ENCODE results near the gene FMNL1. TPM values are rescaled to one million over a fixed set of nuclear protein-coding genes. Genes with fewer than 3 reads are reported as not detected.

FMNL1 gene
- total RNA-seq, 1 donor from 2014 or later: 2.4 TPM

DNA sequence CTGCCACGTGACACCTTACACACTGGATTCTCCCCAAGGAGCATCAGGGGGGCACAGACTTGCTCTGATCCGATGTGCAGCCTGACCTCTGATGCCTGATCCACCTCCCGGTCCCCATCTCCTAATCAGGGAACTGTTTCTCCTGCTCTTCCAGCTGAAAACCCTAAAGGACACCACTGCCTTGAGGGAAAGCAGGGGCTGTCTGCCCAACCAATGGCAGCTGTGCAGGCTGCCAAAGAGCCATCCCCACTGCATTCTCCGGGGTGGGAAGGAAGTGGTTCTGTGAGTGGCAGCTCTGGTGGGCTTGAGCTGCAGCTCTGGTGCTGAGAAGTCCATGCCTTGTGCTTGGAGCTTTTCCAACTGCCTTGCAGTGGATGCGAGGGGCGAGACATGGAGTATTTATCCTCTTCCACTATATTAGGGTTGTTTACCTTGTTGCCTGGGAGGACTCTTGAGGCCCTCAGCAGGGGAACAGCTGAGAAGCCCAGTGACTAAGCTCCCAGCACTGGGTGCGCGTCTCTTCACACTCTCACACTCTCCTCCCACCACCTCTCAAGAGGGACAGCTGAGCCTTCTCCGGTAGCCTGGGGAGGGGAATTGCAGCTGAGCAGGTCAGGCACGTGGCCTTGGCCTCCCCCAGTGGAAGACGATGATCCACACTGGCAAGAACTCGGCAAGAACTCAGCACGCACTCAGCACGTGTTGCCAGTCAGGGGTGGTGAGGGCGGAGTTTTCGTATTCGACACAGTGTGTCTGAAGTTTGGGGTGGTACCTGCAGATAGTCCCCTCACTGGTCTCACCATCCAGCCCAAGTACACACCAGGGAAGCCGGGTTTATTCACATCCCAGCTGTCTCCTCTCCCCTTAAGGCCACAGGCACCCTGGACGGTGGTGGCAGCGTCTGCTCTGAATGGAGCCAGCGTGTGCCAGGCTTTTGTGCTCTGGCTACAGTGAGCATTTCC lies 61.3 kb downstream of the FMNL1 start:
- DNase-seq (ENCODE audit: low spot score): no peak
- Histone ChIP-seq H3K4me2 (no peak overlapping the region), H3K79me2 (ENCODE audit: low read depth) (no peaks in the 10 kb centered on the region), H3K36me3 (no peaks in the 10 kb centered on the region), H3K27me3 (no peaks in the 10 kb centered on the region), H3K27ac (no peak overlapping the region), H3K4me3 (no peak overlapping the region), H3K9ac (no peak overlapping the region), H4K20me1 (ENCODE audit: low read depth) (no peaks in the 10 kb centered on the region), H3K9me3 (ENCODE audit: low read depth) (no peaks in the 10 kb centered on the region), H3F3A (ENCODE audit: low read depth) (no peaks in the 10 kb centered on the region), H2AFZ (replicated peaks) (no peak overlapping the region), H3K4me1 (no peaks in the 10 kb centered on the region)
- Mint-ChIP-seq H3K27me3 (ENCODE audit: insufficient read depth, low read depth) (peaks cover 2% of the 10 kb centered on the region), H3K4me1 (peaks cover 2% of the 10 kb centered on the region), H3K9me3 (no peaks in the 10 kb centered on the region), H3K36me3 (peaks cover 17% of the 10 kb centered on the region), H3K27ac (no peak overlapping the region), H3K4me3 (no peak overlapping the region)
- no peak for TF ChIP-seq EZH2phosphoT487 (IDR thresholded peaks at IDR 0.05)
- TF ChIP-seq, protein P1, sequence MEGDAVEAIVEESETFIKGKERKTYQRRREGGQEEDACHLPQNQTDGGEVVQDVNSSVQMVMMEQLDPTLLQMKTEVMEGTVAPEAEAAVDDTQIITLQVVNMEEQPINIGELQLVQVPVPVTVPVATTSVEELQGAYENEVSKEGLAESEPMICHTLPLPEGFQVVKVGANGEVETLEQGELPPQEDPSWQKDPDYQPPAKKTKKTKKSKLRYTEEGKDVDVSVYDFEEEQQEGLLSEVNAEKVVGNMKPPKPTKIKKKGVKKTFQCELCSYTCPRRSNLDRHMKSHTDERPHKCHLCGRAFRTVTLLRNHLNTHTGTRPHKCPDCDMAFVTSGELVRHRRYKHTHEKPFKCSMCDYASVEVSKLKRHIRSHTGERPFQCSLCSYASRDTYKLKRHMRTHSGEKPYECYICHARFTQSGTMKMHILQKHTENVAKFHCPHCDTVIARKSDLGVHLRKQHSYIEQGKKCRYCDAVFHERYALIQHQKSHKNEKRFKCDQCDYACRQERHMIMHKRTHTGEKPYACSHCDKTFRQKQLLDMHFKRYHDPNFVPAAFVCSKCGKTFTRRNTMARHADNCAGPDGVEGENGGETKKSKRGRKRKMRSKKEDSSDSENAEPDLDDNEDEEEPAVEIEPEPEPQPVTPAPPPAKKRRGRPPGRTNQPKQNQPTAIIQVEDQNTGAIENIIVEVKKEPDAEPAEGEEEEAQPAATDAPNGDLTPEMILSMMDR (IDR thresholded peaks at IDR 0.05): no peak

DNA sequence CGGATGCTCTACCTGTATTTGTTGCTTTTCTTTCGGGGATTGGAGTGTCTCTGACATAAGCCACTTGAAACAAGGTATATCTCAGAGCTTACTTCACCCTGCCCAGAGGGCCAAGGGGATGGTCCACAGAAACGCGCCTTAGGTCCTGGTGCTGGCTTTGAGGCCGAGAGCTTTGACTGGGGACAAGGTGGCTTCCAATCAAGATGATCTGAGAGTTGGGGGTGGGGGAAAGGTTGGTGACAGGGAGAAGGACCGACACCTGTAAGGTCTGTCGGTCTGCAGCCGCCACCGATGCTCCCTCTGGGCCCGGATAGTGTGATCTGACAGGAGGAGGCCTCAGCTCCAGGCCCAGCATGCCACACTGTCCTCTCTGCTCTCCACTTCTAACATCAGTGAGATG lies 62.0 kb downstream of the FMNL1 start:
- peaks cover 17% of the 10 kb centered on the region for H3K36me3 Mint-ChIP-seq
- no peaks in the 10 kb centered on the region for H4K20me1 ChIP-seq (ENCODE audit: low read depth)
- H3K36me3 ChIP-seq: no peaks in the 10 kb centered on the region
- no peaks in the 10 kb centered on the region for H3K79me2 ChIP-seq (ENCODE audit: low read depth)
- peaks cover 2% of the 10 kb centered on the region for H3K27me3 Mint-ChIP-seq (ENCODE audit: insufficient read depth, low read depth)
- no peaks in the 10 kb centered on the region for H3F3A ChIP-seq (ENCODE audit: low read depth)
- TF ChIP-seq EZH2 (IDR thresholded peaks at IDR 0.05): no peak
- TF ChIP-seq, protein P1 (IDR thresholded peaks at IDR 0.05): no peak
- no peak for TF ChIP-seq EZH2phosphoT487 (IDR thresholded peaks at IDR 0.05)
- DNase-seq (ENCODE audit: low spot score): no peak
- H3K9me3 ChIP-seq (ENCODE audit: low read depth): no peaks in the 10 kb centered on the region
- H3K27me3 ChIP-seq: no peaks in the 10 kb centered on the region
- H3K27ac Mint-ChIP-seq: no peak overlapping the region
- no peak overlapping the region for H3K4me2 ChIP-seq
- no peak overlapping the region for H3K9ac ChIP-seq
- H3K27ac ChIP-seq: no peak overlapping the region
- H3K4me1 ChIP-seq: no peaks in the 10 kb centered on the region
- H2AFZ ChIP-seq (replicated peaks): no peak overlapping the region
- no peak overlapping the region for H3K4me3 ChIP-seq
- no peak overlapping the region for H3K4me3 Mint-ChIP-seq
- peaks cover 2% of the 10 kb centered on the region for H3K4me1 Mint-ChIP-seq
- no peaks in the 10 kb centered on the region for H3K9me3 Mint-ChIP-seq

- H3K4me3 ChIP-seq: no peak overlapping the region
- Mint-ChIP-seq H3K27ac (peak overlapping the region; percentile 78), H3K36me3 (peaks cover 17% of the 10 kb centered on the region), H3K4me3 (no peak overlapping the region), H3K4me1 (peaks cover 2% of the 10 kb centered on the region), H3K27me3 (ENCODE audit: insufficient read depth, low read depth) (peaks cover 2% of the 10 kb centered on the region), H3K9me3 (no peaks in the 10 kb centered on the region)
- no peaks in the 10 kb centered on the region for H3K79me2 ChIP-seq (ENCODE audit: low read depth)
- H3K36me3 ChIP-seq: no peaks in the 10 kb centered on the region
- H3K4me2 ChIP-seq: no peak overlapping the region
- no peak overlapping the region for H3K9ac ChIP-seq
- DNase-seq (ENCODE audit: low spot score): peak; percentile 40
- H3K27me3 ChIP-seq: no peaks in the 10 kb centered on the region
- H2AFZ ChIP-seq (replicated peaks): no peak overlapping the region
- H3K4me1 ChIP-seq: no peaks in the 10 kb centered on the region
- TF ChIP-seq, protein P1 (IDR thresholded peaks at IDR 0.05): peak; percentile 46
- TF ChIP-seq EZH2 (IDR thresholded peaks at IDR 0.05): no peak
- no peak overlapping the region for H3K27ac ChIP-seq
- no peaks in the 10 kb centered on the region for H4K20me1 ChIP-seq (ENCODE audit: low read depth)
- no peaks in the 10 kb centered on the region for H3F3A ChIP-seq (ENCODE audit: low read depth)
- H3K9me3 ChIP-seq (ENCODE audit: low read depth): no peaks in the 10 kb centered on the region
Observed at GRCh38 chr17:45284176-45285140, 62.8 kb downstream of the FMNL1 start.

All from neural progenitor cell (in vitro differentiated cells).